Suprapubic skin (tissue), 3 donors: ENCODE data around the gene COQ4.

Experiments used
- POLR2AphosphoS5 ChIP-seq, 3 donors: sonication (generic); formaldehyde crosslinking; IDR thresholded peaks; one replicate each; pipeline ENCODE4 v1.6.1; 2017; ENCODE audit warnings: antibody characterized with exemption in 3 of 3
- TF ChIP-seq, protein P1 (sequence below), 2 donors: fragments of 200-600 bp in 1 of 2; fragments of 450-650 bp in 1 of 2; sonication (generic) in 1 of 2; IDR thresholded peaks; one replicate each; pipeline ENCODE4 v1.5.1; 2016 to 2019; ENCODE audit warnings: antibody characterized with exemption in 2 of 2, mild to moderate bottlenecking in 1 of 2, moderate library complexity in 1 of 2

DNA sequence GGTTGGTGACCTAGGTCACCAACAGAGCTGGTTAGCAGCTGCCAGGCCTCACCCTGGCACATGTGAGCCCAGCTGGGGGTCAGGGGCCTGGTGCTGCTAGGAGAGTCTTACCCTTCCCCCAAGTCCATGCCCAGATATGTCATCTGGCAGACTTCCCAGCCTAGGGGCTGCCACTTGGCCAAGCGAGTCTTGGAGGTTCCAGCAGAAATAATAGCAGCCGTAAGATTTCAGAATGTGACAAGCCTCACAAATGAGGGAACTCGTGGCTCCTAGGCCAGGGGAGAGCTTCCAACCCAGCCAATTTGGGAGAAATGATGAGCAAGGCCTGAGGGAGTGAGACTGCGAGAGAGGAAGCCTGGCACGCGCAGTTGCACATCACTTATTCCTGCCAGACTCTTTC lies 59.6 kb downstream of the COQ4 start:
- TF ChIP-seq, protein P1, sequence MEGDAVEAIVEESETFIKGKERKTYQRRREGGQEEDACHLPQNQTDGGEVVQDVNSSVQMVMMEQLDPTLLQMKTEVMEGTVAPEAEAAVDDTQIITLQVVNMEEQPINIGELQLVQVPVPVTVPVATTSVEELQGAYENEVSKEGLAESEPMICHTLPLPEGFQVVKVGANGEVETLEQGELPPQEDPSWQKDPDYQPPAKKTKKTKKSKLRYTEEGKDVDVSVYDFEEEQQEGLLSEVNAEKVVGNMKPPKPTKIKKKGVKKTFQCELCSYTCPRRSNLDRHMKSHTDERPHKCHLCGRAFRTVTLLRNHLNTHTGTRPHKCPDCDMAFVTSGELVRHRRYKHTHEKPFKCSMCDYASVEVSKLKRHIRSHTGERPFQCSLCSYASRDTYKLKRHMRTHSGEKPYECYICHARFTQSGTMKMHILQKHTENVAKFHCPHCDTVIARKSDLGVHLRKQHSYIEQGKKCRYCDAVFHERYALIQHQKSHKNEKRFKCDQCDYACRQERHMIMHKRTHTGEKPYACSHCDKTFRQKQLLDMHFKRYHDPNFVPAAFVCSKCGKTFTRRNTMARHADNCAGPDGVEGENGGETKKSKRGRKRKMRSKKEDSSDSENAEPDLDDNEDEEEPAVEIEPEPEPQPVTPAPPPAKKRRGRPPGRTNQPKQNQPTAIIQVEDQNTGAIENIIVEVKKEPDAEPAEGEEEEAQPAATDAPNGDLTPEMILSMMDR (IDR thresholded peaks at IDR 0.05) = no peak
- no peak for TF ChIP-seq POLR2AphosphoS5 (IDR thresholded peaks at IDR 0.05)
